Measurements from ENCODE around the gene CBX4.

DNA sequence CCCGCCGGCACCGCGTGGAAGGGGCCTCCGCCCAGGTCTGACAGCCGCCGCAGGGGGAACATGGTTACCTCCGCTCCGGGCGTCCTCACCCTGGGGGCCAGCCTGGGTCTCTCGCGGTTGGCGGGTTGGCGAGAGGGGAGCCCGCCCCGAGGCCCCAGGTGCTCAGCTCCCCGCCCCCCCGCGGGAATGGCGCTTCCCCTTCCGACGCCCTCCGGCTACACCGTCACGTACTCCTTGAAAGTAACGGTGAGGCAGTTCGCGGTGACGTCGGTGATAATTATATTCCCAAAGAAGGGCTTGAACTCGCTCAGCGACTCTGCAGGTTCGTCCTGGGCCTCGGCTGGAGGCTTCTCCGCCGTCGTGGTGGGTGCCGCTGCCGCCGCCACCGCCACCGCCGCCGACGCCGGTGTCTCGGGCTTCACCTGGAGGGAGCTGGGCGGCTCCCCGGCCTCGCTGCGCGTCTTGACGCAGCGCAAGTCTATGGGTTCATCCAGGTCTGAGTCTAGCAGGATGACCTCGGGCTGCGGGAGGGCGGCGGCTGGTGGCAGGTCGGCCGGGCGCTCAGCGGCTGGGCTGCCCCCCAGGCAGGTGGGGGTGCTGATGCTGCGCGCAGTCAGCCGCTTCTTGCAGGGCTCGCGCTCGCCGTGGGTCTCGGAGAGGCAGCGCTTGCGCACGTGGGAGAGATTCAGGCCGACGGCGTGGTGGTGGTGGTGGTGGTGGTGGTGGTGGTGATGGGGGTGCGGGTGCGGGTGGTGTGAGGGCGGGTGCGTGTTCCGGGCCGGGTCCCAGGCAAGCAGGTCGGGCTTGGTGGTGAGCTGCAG, 5.3 kb downstream of the CBX4 start:
- TF ChIP-seq CTCF (IDR thresholded peaks at IDR 0.05 in 4 of 5, conservative IDR thresholded peaks at IDR 0.05 in 1 of 5), result no peak
- TF ChIP-seq POLR2A (IDR thresholded peaks at IDR 0.05), result no peak

All from gastrocnemius medialis (tissue), 4 donors.